Measurements from ENCODE around the gene GNA12.
"Not testable (repeated sequence)": the region's sequence is repeated elsewhere in the genome, so short reads cannot be mapped to it uniquely, and the experiment has no call there.

The GNA12 gene

GRCh38 chr7:2728316-2729030, 115.6 kb downstream of the GNA12 start:
- DNase-seq (ENCODE audit: low spot score): no peak

GRCh38 chr7:2727206-2727605, 116.9 kb downstream of the GNA12 start:
- DNase-seq (ENCODE audit: low spot score): not testable (repeated sequence)

GRCh38 chr7:2726316-2727018, 117.6 kb downstream of the GNA12 start:
- DNase-seq (ENCODE audit: low spot score): no peak

- DNase-seq (ENCODE audit: low spot score): no peak
These were observed 118.7 kb downstream of the GNA12 start for GRCh38 chr7:2725178-2726105.

GRCh38 chr7:2724453-2725177, 119.5 kb downstream of the GNA12 start:
- DNase-seq (ENCODE audit: low spot score): no peak

GRCh38 chr7:2724036-2724435, 120.1 kb downstream of the GNA12 start:
- not testable (repeated sequence) for DNase-seq (ENCODE audit: low spot score)

- DNase-seq (ENCODE audit: low spot score): no peak
These were observed 120.8 kb downstream of the GNA12 start for GRCh38 chr7:2723138-2723850.

GRCh38 chr7:2722591-2722990, 121.5 kb downstream of the GNA12 start:
- DNase-seq (ENCODE audit: low spot score): no peak

- DNase-seq (ENCODE audit: low spot score): no peak
These were observed 122.3 kb downstream of the GNA12 start for GRCh38 chr7:2721842-2722241.

- DNase-seq (ENCODE audit: low spot score): no peak
These were observed 124.1 kb downstream of the GNA12 start for GRCh38 chr7:2720024-2720423.

- DNase-seq (ENCODE audit: low spot score): peak; percentile 57
These were observed 125.1 kb downstream of the GNA12 start for GRCh38 chr7:2719007-2719406.

- DNase-seq (ENCODE audit: low spot score): no peak
These were observed 125.7 kb downstream of the GNA12 start for GRCh38 chr7:2718296-2718965.

GRCh38 chr7:2717293-2718261, 126.5 kb downstream of the GNA12 start:
- DNase-seq (ENCODE audit: low spot score): peak; percentile 21

- DNase-seq (ENCODE audit: low spot score): no peak
These were observed 127.2 kb downstream of the GNA12 start for GRCh38 chr7:2716906-2717292.

- no peak for DNase-seq (ENCODE audit: low spot score)
These were observed 127.6 kb downstream of the GNA12 start for GRCh38 chr7:2716488-2716887.

- DNase-seq (ENCODE audit: low spot score): peak; percentile 25
These were observed 128.5 kb downstream of the GNA12 start for GRCh38 chr7:2715341-2716231.

GRCh38 chr7:2714636-2715035, 129.5 kb downstream of the GNA12 start:
- no peak for DNase-seq (ENCODE audit: low spot score)

- DNase-seq (ENCODE audit: low spot score): no peak
These were observed 130.1 kb downstream of the GNA12 start for GRCh38 chr7:2713978-2714377.
